ENCODE results near the gene TMEM170A. TPM values are rescaled to one million over a fixed set of nuclear protein-coding genes. Genes with fewer than 3 reads are reported as not detected.

The TMEM170A gene
- total and polyA plus RNA-seq, 2 donors (not counting 1 experiment from before 2014, with no cell fraction given): 21.8 to 37.9 TPM

DNA sequence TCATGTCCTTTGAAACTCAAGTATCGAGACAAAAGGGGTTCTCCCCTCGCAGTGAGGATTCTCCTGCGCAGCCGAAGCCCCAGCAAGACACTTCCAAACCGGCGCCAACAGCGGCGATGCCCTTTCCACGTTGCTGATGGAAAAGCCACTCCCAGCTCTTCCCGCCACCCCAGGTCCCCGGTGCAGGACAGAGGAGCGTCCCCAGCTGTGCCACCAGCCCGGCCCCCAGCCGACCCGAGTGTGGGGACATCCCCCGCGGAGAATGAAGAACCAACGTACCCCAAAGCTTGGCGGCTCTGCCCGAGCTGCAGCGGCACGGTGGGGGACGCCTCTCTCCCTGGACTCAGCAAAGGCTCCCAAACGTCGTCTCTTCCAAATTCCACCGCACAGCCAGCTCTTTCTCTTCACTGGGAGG lies 30.2 kb upstream of the TMEM170A start:
- TF ChIP-seq, protein P1, sequence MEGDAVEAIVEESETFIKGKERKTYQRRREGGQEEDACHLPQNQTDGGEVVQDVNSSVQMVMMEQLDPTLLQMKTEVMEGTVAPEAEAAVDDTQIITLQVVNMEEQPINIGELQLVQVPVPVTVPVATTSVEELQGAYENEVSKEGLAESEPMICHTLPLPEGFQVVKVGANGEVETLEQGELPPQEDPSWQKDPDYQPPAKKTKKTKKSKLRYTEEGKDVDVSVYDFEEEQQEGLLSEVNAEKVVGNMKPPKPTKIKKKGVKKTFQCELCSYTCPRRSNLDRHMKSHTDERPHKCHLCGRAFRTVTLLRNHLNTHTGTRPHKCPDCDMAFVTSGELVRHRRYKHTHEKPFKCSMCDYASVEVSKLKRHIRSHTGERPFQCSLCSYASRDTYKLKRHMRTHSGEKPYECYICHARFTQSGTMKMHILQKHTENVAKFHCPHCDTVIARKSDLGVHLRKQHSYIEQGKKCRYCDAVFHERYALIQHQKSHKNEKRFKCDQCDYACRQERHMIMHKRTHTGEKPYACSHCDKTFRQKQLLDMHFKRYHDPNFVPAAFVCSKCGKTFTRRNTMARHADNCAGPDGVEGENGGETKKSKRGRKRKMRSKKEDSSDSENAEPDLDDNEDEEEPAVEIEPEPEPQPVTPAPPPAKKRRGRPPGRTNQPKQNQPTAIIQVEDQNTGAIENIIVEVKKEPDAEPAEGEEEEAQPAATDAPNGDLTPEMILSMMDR (IDR thresholded peaks at IDR 0.05): no peak
- no peak for TF ChIP-seq EZH2 (IDR thresholded peaks at IDR 0.05; ENCODE audit: borderline replicate concordance, insufficient read depth, low read depth, low read length, poor library complexity, severe bottlenecking)
- WGBS (ENCODE audit: insufficient coverage): 28% methylated on average over 26 of the region's 26 CpGs
- CTCF ChIA-PET: no interaction called here
- Histone ChIP-seq H3K27me3 (replicated peaks in 1 of 4; ENCODE audit: control extremely low read depth in 1 of 4, control insufficient read depth in 3 of 4, insufficient read depth in 4 of 4, low read length in 3 of 4) (peaks cover 0 to 16% (median 6%) of the 10 kb centered on the region in 4 experiments), H3K4me1 (ENCODE audit: control insufficient read depth in 2 of 2, insufficient read depth in 2 of 2, low read length in 2 of 2) (peaks cover 7 to 11% of the 10 kb centered on the region in 2 donors), H4K20me1 (ENCODE audit: control insufficient read depth, insufficient read depth, low read length, poor library complexity, severe bottlenecking) (no peaks in the 10 kb centered on the region), H3K4me2 (replicated peaks; ENCODE audit: low read depth, low read length, poor library complexity, severe bottlenecking) (peak overlapping the region; percentile 75), H3K36me3 (replicated peaks in 1 of 2; ENCODE audit: control extremely low read depth in 1 of 2, control insufficient read depth in 1 of 2, extremely low read depth in 1 of 2, insufficient read depth in 2 of 2, low read length in 1 of 2) (no peaks in the 10 kb centered on the region), H3K4me3 (ENCODE audit: control extremely low read depth in 1 of 5, extremely low read depth in 1 of 5, insufficient read depth in 1 of 5, low read depth in 2 of 5, low read length in 4 of 5) (peak overlapping the region in 4 of 5 experiments; percentile 13 to 46 (median 41)), H3K9ac (ENCODE audit: low read length) (peak overlapping the region; percentile 45), H3K79me2 (ENCODE audit: control insufficient read depth, insufficient read depth, low read length) (no peaks in the 10 kb centered on the region), H3K27ac (ENCODE audit: low read length in 2 of 2) (no peak overlapping the region), H2AFZ (ENCODE audit: insufficient read depth, low read depth, low read length, poor library complexity, severe bottlenecking) (peak overlapping the region; percentile 62), H3K9me3 (ENCODE audit: control extremely low read depth in 1 of 3, control insufficient read depth in 2 of 3, insufficient read depth in 1 of 3, low read length in 2 of 3) (peaks cover 0 to 3% (median 0%) of the 10 kb centered on the region in 3 donors)
- H3K27me3 Mint-ChIP-seq: peaks cover 28% of the 10 kb centered on the region
- ATAC-seq (ENCODE audit: low read depth) (no peak), DNase-seq (no peak)
- no peaks in the 10 kb centered on the region for H3K9me3 Mint-ChIP-seq (ENCODE audit: insufficient read depth)
- intact Hi-C loops (cut with micrococcal nuclease): no loop called here
- peak overlapping the region; percentile 78 for H3K4me3 Mint-ChIP-seq
- H3K27ac Mint-ChIP-seq: no peak overlapping the region
- POLR2A ChIA-PET: interaction anchor here (0.6 kb wide), 1 partner anchor 8 kb away, joined by 7 read pairs; no protein-coding TSS in a partner anchor
- peaks cover 11% of the 10 kb centered on the region for H3K4me1 Mint-ChIP-seq

DNA sequence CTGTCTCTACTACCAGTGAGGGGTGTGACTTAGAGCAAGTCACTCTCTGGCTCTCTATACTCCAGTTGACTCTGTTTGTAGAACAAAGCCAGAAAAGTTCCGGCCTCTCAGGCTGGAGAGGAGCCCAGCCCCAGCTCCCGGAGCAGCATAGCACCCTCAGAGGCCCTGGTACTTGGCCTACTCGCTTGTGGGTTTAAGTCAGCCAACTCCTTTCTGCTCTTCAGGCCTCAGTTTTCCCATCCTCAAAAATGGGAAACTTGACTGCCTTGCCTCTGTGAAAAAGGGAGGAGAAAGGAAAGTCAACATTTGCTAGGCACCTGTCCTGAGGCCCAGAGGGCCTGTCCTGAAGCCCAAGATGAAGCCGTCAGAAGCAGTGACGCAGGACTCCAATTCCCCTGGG lies 29.7 kb upstream of the TMEM170A start:
- POLR2A ChIA-PET: interaction anchor here (0.6 kb wide), 1 partner anchor 8 kb away, joined by 7 read pairs; no protein-coding TSS in a partner anchor
- no peak overlapping the region for H3K27ac ChIP-seq (ENCODE audit: low read length in 2 of 2)
- H4K20me1 ChIP-seq (ENCODE audit: control insufficient read depth, insufficient read depth, low read length, poor library complexity, severe bottlenecking): no peaks in the 10 kb centered on the region
- no peak for TF ChIP-seq EZH2 (IDR thresholded peaks at IDR 0.05; ENCODE audit: borderline replicate concordance, insufficient read depth, low read depth, low read length, poor library complexity, severe bottlenecking)
- TF ChIP-seq, protein P1 (IDR thresholded peaks at IDR 0.05): no peak
- Mint-ChIP-seq H3K27ac (no peak overlapping the region), H3K4me1 (peaks cover 11% of the 10 kb centered on the region), H3K4me3 (peak overlapping the region; percentile 78), H3K27me3 (peaks cover 28% of the 10 kb centered on the region), H3K9me3 (ENCODE audit: insufficient read depth) (no peaks in the 10 kb centered on the region)
- H3K27me3 ChIP-seq (replicated peaks in 1 of 4; ENCODE audit: control extremely low read depth in 1 of 4, control insufficient read depth in 3 of 4, insufficient read depth in 4 of 4, low read length in 3 of 4): peaks cover 0 to 16% (median 6%) of the 10 kb centered on the region in 4 experiments
- peaks cover 0 to 3% (median 0%) of the 10 kb centered on the region in 3 donors for H3K9me3 ChIP-seq (ENCODE audit: control extremely low read depth in 1 of 3, control insufficient read depth in 2 of 3, insufficient read depth in 1 of 3, low read length in 2 of 3)
- CTCF ChIA-PET: no interaction called here
- peaks cover 7 to 11% of the 10 kb centered on the region in 2 donors for H3K4me1 ChIP-seq (ENCODE audit: control insufficient read depth in 2 of 2, insufficient read depth in 2 of 2, low read length in 2 of 2)
- DNase-seq (no peak), ATAC-seq (ENCODE audit: low read depth) (no peak)
- H2AFZ ChIP-seq (ENCODE audit: insufficient read depth, low read depth, low read length, poor library complexity, severe bottlenecking): no peak overlapping the region
- no peak overlapping the region for H3K9ac ChIP-seq (ENCODE audit: low read length)
- H3K4me2 ChIP-seq (replicated peaks; ENCODE audit: low read depth, low read length, poor library complexity, severe bottlenecking): peak overlapping the region; percentile 75
- no peak overlapping the region for H3K4me3 ChIP-seq (ENCODE audit: control extremely low read depth in 1 of 5, extremely low read depth in 1 of 5, insufficient read depth in 1 of 5, low read depth in 2 of 5, low read length in 4 of 5)
- no peaks in the 10 kb centered on the region for H3K79me2 ChIP-seq (ENCODE audit: control insufficient read depth, insufficient read depth, low read length)
- intact Hi-C loops (cut with micrococcal nuclease): no loop called here
- WGBS (ENCODE audit: insufficient coverage): 96% methylated on average over 5 of the region's 5 CpGs
- no peaks in the 10 kb centered on the region for H3K36me3 ChIP-seq (replicated peaks in 1 of 2; ENCODE audit: control extremely low read depth in 1 of 2, control insufficient read depth in 1 of 2, extremely low read depth in 1 of 2, insufficient read depth in 2 of 2, low read length in 1 of 2)

Measured in B cell (primary cell).